ENCODE results near the gene PIAS4. TPM values are rescaled to one million over a fixed set of nuclear protein-coding genes. Genes with fewer than 3 reads are reported as not detected.

The PIAS4 gene
- total and polyA plus RNA-seq, 2 of the 13 experiments (the other 11 are each of a cell fraction or from before 2014, with no cell fraction given): 9.0 to 20.1 TPM

DNA sequence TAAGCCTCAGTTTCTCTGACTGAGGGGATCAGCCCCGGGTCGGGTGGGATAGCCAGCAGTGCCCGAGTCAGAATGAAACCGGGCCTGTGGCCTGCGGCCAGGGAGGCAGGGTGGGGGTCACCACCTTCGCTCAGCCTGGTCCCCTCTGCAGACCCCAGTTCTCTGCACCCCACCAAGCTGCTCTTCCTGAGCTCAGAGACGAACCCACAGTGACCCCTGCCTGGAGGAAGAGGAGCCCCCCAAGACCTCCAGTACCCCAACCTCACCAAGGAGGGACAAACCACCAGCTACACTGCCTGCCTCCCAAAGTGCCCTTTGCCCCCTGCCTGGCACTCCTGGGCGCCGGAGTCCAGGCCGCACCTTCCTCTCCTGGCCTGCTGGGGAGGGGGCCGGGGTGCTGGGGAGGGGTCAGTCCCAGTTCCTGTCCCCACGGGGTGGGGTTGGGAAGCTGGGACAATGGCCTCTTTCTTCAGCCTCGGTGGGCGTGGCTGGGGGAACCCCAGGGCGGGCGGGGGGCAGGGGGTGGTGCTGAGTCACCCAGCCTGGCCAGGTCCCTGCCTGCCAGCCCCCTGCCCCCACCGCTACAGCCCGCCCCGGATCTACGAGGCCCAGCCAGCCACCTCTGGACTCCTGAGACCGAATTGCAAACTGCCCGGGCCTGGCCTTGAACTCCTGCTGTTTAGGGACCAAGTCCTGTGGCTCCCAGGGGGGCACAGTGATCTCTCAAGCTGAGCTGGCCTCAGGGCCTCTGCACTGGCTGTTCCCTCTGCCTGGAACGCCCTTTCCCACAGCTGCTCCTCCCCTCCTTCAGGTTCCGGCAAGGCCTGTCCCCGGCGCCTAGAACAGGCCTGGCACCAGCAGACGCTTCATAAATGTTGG, 44.8 kb downstream of the PIAS4 start (continued):
- TF ChIP-seq, protein P1, sequence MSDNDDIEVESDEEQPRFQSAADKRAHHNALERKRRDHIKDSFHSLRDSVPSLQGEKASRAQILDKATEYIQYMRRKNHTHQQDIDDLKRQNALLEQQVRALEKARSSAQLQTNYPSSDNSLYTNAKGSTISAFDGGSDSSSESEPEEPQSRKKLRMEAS (IDR thresholded peaks at IDR 0.05): peak; percentile 86
- TF ChIP-seq, protein P2, sequence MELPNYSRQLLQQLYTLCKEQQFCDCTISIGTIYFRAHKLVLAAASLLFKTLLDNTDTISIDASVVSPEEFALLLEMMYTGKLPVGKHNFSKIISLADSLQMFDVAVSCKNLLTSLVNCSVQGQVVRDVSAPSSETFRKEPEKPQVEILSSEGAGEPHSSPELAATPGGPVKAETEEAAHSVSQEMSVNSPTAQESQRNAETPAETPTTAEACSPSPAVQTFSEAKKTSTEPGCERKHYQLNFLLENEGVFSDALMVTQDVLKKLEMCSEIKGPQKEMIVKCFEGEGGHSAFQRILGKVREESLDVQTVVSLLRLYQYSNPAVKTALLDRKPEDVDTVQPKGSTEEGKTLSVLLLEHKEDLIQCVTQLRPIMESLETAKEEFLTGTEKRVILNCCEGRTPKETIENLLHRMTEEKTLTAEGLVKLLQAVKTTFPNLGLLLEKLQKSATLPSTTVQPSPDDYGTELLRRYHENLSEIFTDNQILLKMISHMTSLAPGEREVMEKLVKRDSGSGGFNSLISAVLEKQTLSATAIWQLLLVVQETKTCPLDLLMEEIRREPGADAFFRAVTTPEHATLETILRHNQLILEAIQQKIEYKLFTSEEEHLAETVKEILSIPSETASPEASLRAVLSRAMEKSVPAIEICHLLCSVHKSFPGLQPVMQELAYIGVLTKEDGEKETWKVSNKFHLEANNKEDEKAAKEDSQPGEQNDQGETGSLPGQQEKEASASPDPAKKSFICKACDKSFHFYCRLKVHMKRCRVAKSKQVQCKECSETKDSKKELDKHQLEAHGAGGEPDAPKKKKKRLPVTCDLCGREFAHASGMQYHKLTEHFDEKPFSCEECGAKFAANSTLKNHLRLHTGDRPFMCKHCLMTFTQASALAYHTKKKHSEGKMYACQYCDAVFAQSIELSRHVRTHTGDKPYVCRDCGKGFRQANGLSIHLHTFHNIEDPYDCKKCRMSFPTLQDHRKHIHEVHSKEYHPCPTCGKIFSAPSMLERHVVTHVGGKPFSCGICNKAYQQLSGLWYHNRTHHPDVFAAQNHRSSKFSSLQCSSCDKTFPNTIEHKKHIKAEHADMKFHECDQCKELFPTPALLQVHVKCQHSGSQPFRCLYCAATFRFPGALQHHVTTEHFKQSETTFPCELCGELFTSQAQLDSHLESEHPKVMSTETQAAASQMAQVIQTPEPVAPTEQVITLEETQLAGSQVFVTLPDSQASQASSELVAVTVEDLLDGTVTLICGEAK (IDR thresholded peaks at IDR 0.05): no peak
- TF ChIP-seq, protein P2 (CRISPR knock-in tag; IDR thresholded peaks at IDR 0.05): peak; percentile 80; the same call in 1 of the 2 replicates
- TF ChIP-seq MAF1 (CRISPR knock-in tag; IDR thresholded peaks at IDR 0.05; ENCODE audit: borderline replicate concordance) (peak; percentile 86; the same call in 1 of the 2 replicates), NFYB (CRISPR knock-in tag; IDR thresholded peaks at IDR 0.05) (no peak; the same call in 1 of the 2 replicates), TRIM24 (CRISPR knock-in tag; IDR thresholded peaks at IDR 0.05) (peak; percentile 82), EED (CRISPR knock-in tag; IDR thresholded peaks at IDR 0.05) (no peak), ZNF879 (CRISPR knock-in tag; IDR thresholded peaks at IDR 0.05) (no peak), ZNF605 (CRISPR knock-in tag; IDR thresholded peaks at IDR 0.05) (peak; percentile 96), ZC3H13 (CRISPR knock-in tag; IDR thresholded peaks at IDR 0.05) (peak; percentile 80), ZNF619 (CRISPR knock-in tag; IDR thresholded peaks at IDR 0.05) (peak; percentile 64; the same call in 1 of the 2 replicates), FOSL2 (CRISPR knock-in tag; IDR thresholded peaks at IDR 0.05) (peak; percentile 95), PAX8 (CRISPR knock-in tag; IDR thresholded peaks at IDR 0.05; ENCODE audit: borderline replicate concordance) (0 out of 2 replicates have a peak, but pooled peaks have one; percentile 8), ZFP1 (CRISPR knock-in tag; IDR thresholded peaks at IDR 0.05) (peak; percentile 55; the same call in 1 of the 2 replicates), MED1 (CRISPR knock-in tag; IDR thresholded peaks at IDR 0.05) (peak; percentile 94), SMC3 (IDR thresholded peaks at IDR 0.05; ENCODE audit: low read length) (no peak), CBX5 (CRISPR knock-in tag; IDR thresholded peaks at IDR 0.05; ENCODE audit: borderline replicate concordance) (peak; percentile 78; the same call in 1 of the 2 replicates)
- TF ChIP-seq, protein P3, sequence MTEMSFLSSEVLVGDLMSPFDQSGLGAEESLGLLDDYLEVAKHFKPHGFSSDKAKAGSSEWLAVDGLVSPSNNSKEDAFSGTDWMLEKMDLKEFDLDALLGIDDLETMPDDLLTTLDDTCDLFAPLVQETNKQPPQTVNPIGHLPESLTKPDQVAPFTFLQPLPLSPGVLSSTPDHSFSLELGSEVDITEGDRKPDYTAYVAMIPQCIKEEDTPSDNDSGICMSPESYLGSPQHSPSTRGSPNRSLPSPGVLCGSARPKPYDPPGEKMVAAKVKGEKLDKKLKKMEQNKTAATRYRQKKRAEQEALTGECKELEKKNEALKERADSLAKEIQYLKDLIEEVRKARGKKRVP (CRISPR knock-in tag; IDR thresholded peaks at IDR 0.05): 0 out of 4 replicates have a peak, but pooled peaks of 1 of the 2 experiments have one; percentile 56
- TF ChIP-seq, protein P4, sequence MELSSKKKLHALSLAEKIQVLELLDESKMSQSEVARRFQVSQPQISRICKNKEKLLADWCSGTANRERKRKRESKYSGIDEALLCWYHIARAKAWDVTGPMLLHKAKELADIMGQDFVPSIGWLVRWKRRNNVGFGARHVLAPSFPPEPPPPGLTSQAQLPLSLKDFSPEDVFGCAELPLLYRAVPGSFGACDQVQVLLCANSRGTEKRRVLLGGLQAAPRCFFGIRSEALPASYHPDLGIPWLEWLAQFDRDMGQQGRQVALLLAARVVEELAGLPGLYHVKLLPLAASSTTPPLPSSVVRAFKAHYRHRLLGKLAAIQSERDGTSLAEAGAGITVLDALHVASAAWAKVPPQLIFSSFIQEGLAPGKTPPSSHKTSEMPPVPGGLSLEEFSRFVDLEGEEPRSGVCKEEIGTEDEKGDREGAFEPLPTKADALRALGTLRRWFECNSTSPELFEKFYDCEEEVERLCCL (CRISPR knock-in tag; IDR thresholded peaks at IDR 0.05; ENCODE audit: borderline replicate concordance): no peak

Measured in HepG2 (cell line).